Breast epithelium (tissue), 4 donors: ENCODE measurements around the gene TMEM178B. TPM values are rescaled to one million over a fixed set of nuclear protein-coding genes. Genes with fewer than 3 reads are reported as not detected.

Experiments used
- DNase-seq, 2 donors: peaks; one replicate each; pipeline ENCODE4 v3.0.0-alpha.2; 2019; ENCODE audit warnings: low spot score in 2 of 2
- H3K27ac ChIP-seq, 2 donors: fragments of 200-600 bp; sonication (generic) in 1 of 2; one replicate each; pipeline ENCODE4 v1.5.1; 2016 to 2019; ENCODE audit warnings: mild to moderate bottlenecking in 1 of 2
- H3K27me3 ChIP-seq, 2 donors: fragments of 200-600 bp; sonication (generic) in 1 of 2; one replicate each; pipeline versions ENCODE4 v1.5.1 to v1.6.0; 2017 to 2019; ENCODE audit warnings: control low read depth in 1 of 2, mild to moderate bottlenecking in 1 of 2
- H3K36me3 ChIP-seq: fragments of 200-600 bp; one replicate; pipeline ENCODE4 v1.5.1; 2019
- H3K4me1 ChIP-seq, 2 donors: fragments of 200-600 bp; sonication (generic); one replicate each; pipeline ENCODE4 v1.5.1; 2016 to 2019; ENCODE audit warnings: control low read depth in 1 of 2
- H3K4me3 ChIP-seq, 3 donors: fragments of 200-600 bp; sonication (generic); 1 replicate in 2 of 3; 2 replicates in 1 of 3; pipeline ENCODE4 v1.5.1; 2016 to 2019; ENCODE audit warnings: mild to moderate bottlenecking in 3 of 3, moderate library complexity in 2 of 3
- H3K9me3 ChIP-seq, 2 donors: fragments of 200-600 bp; sonication (generic) in 1 of 2; one replicate each; pipeline ENCODE4 v1.5.1; 2016 to 2019; ENCODE audit warnings: control low read depth in 1 of 2
- CTCF ChIP-seq, 3 donors: fragments of 450-650 bp; IDR thresholded peaks; one replicate each; pipeline ENCODE4 v1.5.1; 2016 to 2017; ENCODE audit warnings: antibody characterized with exemption in 3 of 3, mild to moderate bottlenecking in 3 of 3, moderate library complexity in 3 of 3
- POLR2A ChIP-seq: fragments of 450-650 bp; IDR thresholded peaks from one replicate; pipeline ENCODE4 v1.6.1; 2016; ENCODE audit warnings: antibody characterized with exemption, mild to moderate bottlenecking, moderate library complexity
- POLR2AphosphoS5 ChIP-seq, 3 donors: sonication (generic); formaldehyde crosslinking; IDR thresholded peaks; one replicate each; pipeline ENCODE4 v1.6.1; 2017; ENCODE audit warnings: antibody characterized with exemption in 3 of 3
- intact Hi-C: fragments of 100-400 bp; cut with DNase I; formaldehyde crosslinking; loops from one replicate; pipeline ENCODE4 v1.15.1; 2023; ENCODE audit warnings: low total_unique reads
- total RNA-seq, 3 donors: library from RNA; depleted of rRNA; stranded (reverse); fragments of >200 nt; gene quantifications; one replicate each; pipeline ENCODE4 v1.1.0, GENCODE V29; 2016

The TMEM178B gene
- total RNA-seq, 3 donors from 2014 or later = 0.33 to 0.88 (median 0.64) TPM

GRCh38 chr7:141407893-141408292 lies 334.0 kb downstream of the TMEM178B start:
- Histone ChIP-seq H3K4me3 (no peak overlapping the region), H3K9me3 (no peaks in the 10 kb centered on the region), H3K4me1 (no peaks in the 10 kb centered on the region), H3K36me3 (no peaks in the 10 kb centered on the region), H3K27me3 (no peaks in the 10 kb centered on the region), H3K27ac (no peak overlapping the region)
- intact Hi-C loops = no loop called here
- TF ChIP-seq POLR2AphosphoS5 (IDR thresholded peaks at IDR 0.05) (no peak), POLR2A (no peak), CTCF (IDR thresholded peaks at IDR 0.05) (no peak)
- DNase-seq = no peak

- H3K36me3 ChIP-seq = no peaks in the 10 kb centered on the region
- no peak for DNase-seq
- no peaks in the 10 kb centered on the region for H3K27me3 ChIP-seq
- TF ChIP-seq CTCF (IDR thresholded peaks at IDR 0.05) (no peak), POLR2AphosphoS5 (IDR thresholded peaks at IDR 0.05) (no peak), POLR2A (no peak)
- no peak overlapping the region for H3K27ac ChIP-seq
- H3K4me1 ChIP-seq = no peaks in the 10 kb centered on the region
- no peak overlapping the region for H3K4me3 ChIP-seq
- no peaks in the 10 kb centered on the region for H3K9me3 ChIP-seq
- intact Hi-C loops = no loop called here
Observed at GRCh38 chr7:141408440-141408839, 334.6 kb downstream of the TMEM178B start.

GRCh38 chr7:141409219-141409618 lies 335.4 kb downstream of the TMEM178B start:
- DNase-seq = no peak
- H3K27ac ChIP-seq = no peak overlapping the region
- H3K27me3 ChIP-seq = no peaks in the 10 kb centered on the region
- no peaks in the 10 kb centered on the region for H3K9me3 ChIP-seq
- TF ChIP-seq POLR2AphosphoS5 (IDR thresholded peaks at IDR 0.05) = no peak
- no peak for TF ChIP-seq CTCF (IDR thresholded peaks at IDR 0.05)
- no peak for TF ChIP-seq POLR2A
- no peak overlapping the region for H3K4me3 ChIP-seq
- H3K36me3 ChIP-seq = no peaks in the 10 kb centered on the region
- intact Hi-C loops = no loop called here
- H3K4me1 ChIP-seq = no peaks in the 10 kb centered on the region

- no peaks in the 10 kb centered on the region for H3K27me3 ChIP-seq
- no peak overlapping the region for H3K4me3 ChIP-seq
- DNase-seq = no peak
- H3K9me3 ChIP-seq = no peaks in the 10 kb centered on the region
- no peak overlapping the region for H3K27ac ChIP-seq
- no peaks in the 10 kb centered on the region for H3K4me1 ChIP-seq
- intact Hi-C loops = no loop called here
- TF ChIP-seq POLR2AphosphoS5 (IDR thresholded peaks at IDR 0.05) = no peak
- no peaks in the 10 kb centered on the region for H3K36me3 ChIP-seq
Observed at GRCh38 chr7:141409801-141410329, 336.0 kb downstream of the TMEM178B start.

GRCh38 chr7:141410353-141411000 lies 336.6 kb downstream of the TMEM178B start:
- intact Hi-C loops = no loop called here
- no peak overlapping the region for H3K27ac ChIP-seq

More at GRCh38 chr7:141410353-141411000, 336.6 kb downstream of the TMEM178B start:
- no peaks in the 10 kb centered on the region for H3K9me3 ChIP-seq
- no peak overlapping the region for H3K4me3 ChIP-seq
- H3K36me3 ChIP-seq = no peaks in the 10 kb centered on the region
- no peaks in the 10 kb centered on the region for H3K4me1 ChIP-seq
- TF ChIP-seq POLR2A (no peak), CTCF (IDR thresholded peaks at IDR 0.05) (no peak), POLR2AphosphoS5 (IDR thresholded peaks at IDR 0.05) (no peak)
- no peak for DNase-seq
- H3K27me3 ChIP-seq = no peaks in the 10 kb centered on the region
